Measurements from ENCODE around the gene UGT2B17.

GRCh38 chr4:68536375-68536774, 39.7 kb downstream of the UGT2B17 start:
- TF ChIP-seq POLR2A (IDR thresholded peaks at IDR 0.05) = no peak
- no peak for TF ChIP-seq CTCF (IDR thresholded peaks at IDR 0.05)
